HG02588 (cell line): Measurements from ENCODE around the gene PANX2.
A peak's percentile ranks its signal among the peaks of the same experiment; 100 is the strongest.
"Not testable (repeated sequence)": the region's sequence is repeated elsewhere in the genome, so short reads cannot be mapped to it uniquely, and the experiment has no call there.

Experiments used
- ATAC-seq: cut with Tn5 transposase; IDR thresholded peaks from one replicate; pipeline ENCODE4 v1.9.1; 2021; ENCODE audit warnings: mild to moderate bottlenecking, moderate library complexity; ENCODE audit not compliant: unreplicated experiment

The PANX2 gene

GRCh38 chr22:50197000-50197800 lies 26.7 kb downstream of the PANX2 start:
- no peak for ATAC-seq

- no peak for ATAC-seq
Observed at GRCh38 chr22:50197856-50198623, 27.5 kb downstream of the PANX2 start.

GRCh38 chr22:50198624-50199017 lies 28.1 kb downstream of the PANX2 start:
- ATAC-seq = no peak

- no peak for ATAC-seq
Observed at GRCh38 chr22:50199251-50199721, 28.8 kb downstream of the PANX2 start.

- ATAC-seq = no peak
Observed at GRCh38 chr22:50199829-50200460, 29.4 kb downstream of the PANX2 start.

- ATAC-seq = peak; percentile 56
Observed at GRCh38 chr22:50200461-50201190, 30.1 kb downstream of the PANX2 start, which contains the start of gene SELENOO. SELENOO (plus strand) TSS chr22:50201011; CDS start chr22:50201037, 26 bp downstream.

- peak; percentile 23 for ATAC-seq
Observed at GRCh38 chr22:50201191-50202129, 30.9 kb downstream of the PANX2 start.

GRCh38 chr22:50202130-50202666 lies 31.7 kb downstream of the PANX2 start:
- ATAC-seq = no peak

- no peak for ATAC-seq
Observed at GRCh38 chr22:50203288-50203687, 32.8 kb downstream of the PANX2 start.

- no peak for ATAC-seq
Observed at GRCh38 chr22:50204571-50204970, 34.0 kb downstream of the PANX2 start.

- ATAC-seq = not testable (repeated sequence)
Observed at GRCh38 chr22:50204998-50205397, 34.5 kb downstream of the PANX2 start.

GRCh38 chr22:50205781-50206569 lies 35.4 kb downstream of the PANX2 start:
- ATAC-seq = no peak

- no peak for ATAC-seq
Observed at GRCh38 chr22:50206599-50206998, 36.1 kb downstream of the PANX2 start.

GRCh38 chr22:50207383-50208140 lies 37.0 kb downstream of the PANX2 start:
- ATAC-seq = no peak

GRCh38 chr22:50208430-50208938 lies 38.0 kb downstream of the PANX2 start:
- no peak for ATAC-seq

GRCh38 chr22:50208939-50209892 lies 38.7 kb downstream of the PANX2 start:
- ATAC-seq = no peak
